ENCODE data around the gene AS3MT. TPM values are rescaled to one million over a fixed set of nuclear protein-coding genes. Genes with fewer than 3 reads are reported as not detected.

AS3MT gene
- total and polyA plus RNA-seq, 2 of the 8 experiments (the other 6 are each of a cell fraction or from before 2014, with no cell fraction given): 5.8 to 10.3 TPM

DNA sequence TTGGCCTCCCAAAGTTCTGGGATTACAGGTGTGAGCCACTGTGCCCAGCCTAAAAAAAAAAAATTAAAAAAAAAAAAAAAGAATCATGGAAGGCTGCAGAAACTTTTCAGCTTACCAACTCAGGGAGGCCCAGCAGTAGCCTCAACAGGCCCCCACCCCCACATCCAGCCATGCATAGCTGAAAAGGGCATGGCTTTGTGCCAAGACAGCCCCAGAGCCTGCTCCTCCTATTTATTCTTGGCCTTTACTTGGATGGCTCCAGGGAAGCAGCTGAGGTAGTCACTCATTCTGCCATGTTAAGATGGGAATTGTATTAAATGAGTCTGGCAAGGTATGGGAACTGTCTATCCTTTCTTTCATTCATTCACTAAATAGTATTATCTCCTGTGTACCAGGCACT is 35.1 kb downstream of the AS3MT start (continued):
- TF ChIP-seq, protein P1, sequence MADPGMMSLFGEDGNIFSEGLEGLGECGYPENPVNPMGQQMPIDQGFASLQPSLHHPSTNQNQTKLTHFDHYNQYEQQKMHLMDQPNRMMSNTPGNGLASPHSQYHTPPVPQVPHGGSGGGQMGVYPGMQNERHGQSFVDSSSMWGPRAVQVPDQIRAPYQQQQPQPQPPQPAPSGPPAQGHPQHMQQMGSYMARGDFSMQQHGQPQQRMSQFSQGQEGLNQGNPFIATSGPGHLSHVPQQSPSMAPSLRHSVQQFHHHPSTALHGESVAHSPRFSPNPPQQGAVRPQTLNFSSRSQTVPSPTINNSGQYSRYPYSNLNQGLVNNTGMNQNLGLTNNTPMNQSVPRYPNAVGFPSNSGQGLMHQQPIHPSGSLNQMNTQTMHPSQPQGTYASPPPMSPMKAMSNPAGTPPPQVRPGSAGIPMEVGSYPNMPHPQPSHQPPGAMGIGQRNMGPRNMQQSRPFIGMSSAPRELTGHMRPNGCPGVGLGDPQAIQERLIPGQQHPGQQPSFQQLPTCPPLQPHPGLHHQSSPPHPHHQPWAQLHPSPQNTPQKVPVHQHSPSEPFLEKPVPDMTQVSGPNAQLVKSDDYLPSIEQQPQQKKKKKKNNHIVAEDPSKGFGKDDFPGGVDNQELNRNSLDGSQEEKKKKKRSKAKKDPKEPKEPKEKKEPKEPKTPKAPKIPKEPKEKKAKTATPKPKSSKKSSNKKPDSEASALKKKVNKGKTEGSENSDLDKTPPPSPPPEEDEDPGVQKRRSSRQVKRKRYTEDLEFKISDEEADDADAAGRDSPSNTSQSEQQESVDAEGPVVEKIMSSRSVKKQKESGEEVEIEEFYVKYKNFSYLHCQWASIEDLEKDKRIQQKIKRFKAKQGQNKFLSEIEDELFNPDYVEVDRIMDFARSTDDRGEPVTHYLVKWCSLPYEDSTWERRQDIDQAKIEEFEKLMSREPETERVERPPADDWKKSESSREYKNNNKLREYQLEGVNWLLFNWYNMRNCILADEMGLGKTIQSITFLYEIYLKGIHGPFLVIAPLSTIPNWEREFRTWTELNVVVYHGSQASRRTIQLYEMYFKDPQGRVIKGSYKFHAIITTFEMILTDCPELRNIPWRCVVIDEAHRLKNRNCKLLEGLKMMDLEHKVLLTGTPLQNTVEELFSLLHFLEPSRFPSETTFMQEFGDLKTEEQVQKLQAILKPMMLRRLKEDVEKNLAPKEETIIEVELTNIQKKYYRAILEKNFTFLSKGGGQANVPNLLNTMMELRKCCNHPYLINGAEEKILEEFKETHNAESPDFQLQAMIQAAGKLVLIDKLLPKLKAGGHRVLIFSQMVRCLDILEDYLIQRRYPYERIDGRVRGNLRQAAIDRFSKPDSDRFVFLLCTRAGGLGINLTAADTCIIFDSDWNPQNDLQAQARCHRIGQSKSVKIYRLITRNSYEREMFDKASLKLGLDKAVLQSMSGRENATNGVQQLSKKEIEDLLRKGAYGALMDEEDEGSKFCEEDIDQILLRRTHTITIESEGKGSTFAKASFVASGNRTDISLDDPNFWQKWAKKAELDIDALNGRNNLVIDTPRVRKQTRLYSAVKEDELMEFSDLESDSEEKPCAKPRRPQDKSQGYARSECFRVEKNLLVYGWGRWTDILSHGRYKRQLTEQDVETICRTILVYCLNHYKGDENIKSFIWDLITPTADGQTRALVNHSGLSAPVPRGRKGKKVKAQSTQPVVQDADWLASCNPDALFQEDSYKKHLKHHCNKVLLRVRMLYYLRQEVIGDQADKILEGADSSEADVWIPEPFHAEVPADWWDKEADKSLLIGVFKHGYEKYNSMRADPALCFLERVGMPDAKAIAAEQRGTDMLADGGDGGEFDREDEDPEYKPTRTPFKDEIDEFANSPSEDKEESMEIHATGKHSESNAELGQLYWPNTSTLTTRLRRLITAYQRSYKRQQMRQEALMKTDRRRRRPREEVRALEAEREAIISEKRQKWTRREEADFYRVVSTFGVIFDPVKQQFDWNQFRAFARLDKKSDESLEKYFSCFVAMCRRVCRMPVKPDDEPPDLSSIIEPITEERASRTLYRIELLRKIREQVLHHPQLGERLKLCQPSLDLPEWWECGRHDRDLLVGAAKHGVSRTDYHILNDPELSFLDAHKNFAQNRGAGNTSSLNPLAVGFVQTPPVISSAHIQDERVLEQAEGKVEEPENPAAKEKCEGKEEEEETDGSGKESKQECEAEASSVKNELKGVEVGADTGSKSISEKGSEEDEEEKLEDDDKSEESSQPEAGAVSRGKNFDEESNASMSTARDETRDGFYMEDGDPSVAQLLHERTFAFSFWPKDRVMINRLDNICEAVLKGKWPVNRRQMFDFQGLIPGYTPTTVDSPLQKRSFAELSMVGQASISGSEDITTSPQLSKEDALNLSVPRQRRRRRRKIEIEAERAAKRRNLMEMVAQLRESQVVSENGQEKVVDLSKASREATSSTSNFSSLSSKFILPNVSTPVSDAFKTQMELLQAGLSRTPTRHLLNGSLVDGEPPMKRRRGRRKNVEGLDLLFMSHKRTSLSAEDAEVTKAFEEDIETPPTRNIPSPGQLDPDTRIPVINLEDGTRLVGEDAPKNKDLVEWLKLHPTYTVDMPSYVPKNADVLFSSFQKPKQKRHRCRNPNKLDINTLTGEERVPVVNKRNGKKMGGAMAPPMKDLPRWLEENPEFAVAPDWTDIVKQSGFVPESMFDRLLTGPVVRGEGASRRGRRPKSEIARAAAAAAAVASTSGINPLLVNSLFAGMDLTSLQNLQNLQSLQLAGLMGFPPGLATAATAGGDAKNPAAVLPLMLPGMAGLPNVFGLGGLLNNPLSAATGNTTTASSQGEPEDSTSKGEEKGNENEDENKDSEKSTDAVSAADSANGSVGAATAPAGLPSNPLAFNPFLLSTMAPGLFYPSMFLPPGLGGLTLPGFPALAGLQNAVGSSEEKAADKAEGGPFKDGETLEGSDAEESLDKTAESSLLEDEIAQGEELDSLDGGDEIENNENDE (IDR thresholded peaks at IDR 0.05; ENCODE audit: insufficient replicate concordance, low read length): no peak
- TF ChIP-seq CTBP2 (IDR thresholded peaks at IDR 0.05; ENCODE audit: borderline replicate concordance, insufficient read depth, insufficient read length, low read length) (no peak), YY1 (IDR thresholded peaks at IDR 0.05; ENCODE audit: low read depth, low read length) (no peak), CBX8 (IDR thresholded peaks at IDR 0.05; ENCODE audit: borderline replicate concordance, low read depth, low read length) (no peak), TBP (IDR thresholded peaks at IDR 0.05; ENCODE audit: low read depth, low read length) (no peak)

All from H1 (cell line).